HG03460 (cell line): ENCODE data around the gene UBE2E2.

Experiments used
- ATAC-seq: cut with Tn5 transposase; IDR thresholded peaks from one replicate; pipeline ENCODE4 v1.9.1; 2021; ENCODE audit not compliant: unreplicated experiment

UBE2E2 gene

DNA sequence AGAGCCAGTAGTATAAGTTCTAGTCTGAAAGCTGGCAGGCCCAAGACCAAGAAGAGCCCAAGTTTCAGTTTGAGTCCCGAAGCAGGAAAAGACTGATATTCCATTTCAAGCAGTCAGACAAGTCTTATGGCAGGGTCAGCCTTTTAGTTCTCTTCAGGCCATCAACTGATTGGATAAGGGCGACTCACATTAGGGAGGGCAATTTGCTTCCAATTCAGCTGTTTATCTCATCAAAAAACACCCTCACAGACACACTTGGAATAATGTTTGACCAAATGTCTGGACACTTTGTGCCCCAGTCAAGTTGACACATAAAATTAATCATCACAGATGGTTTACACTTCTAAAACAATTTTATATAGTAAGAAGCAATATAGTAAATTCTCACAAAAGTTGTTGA lies 69.7 kb downstream of the UBE2E2 start:
- ATAC-seq, result no peak

DNA sequence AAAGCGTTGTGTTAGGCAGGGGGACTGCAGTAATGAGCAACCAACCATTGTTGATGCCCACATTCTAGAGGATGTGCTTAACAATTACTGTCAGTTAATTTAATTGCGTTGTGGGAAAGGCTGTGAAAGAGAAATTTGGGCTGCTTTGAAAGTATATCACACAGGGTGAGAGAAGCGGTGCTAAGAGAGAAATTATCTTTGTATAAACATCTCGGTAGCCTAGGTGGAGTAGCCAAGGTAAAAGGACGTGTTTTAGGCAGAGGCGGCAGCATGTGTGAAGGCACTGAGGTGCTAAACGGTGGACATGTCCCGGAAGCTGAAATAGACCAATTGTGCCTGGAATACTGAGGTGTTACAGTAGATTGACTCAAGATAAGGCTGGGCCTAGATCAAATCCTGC lies 71.9 kb downstream of the UBE2E2 start:
- no peak for ATAC-seq

DNA sequence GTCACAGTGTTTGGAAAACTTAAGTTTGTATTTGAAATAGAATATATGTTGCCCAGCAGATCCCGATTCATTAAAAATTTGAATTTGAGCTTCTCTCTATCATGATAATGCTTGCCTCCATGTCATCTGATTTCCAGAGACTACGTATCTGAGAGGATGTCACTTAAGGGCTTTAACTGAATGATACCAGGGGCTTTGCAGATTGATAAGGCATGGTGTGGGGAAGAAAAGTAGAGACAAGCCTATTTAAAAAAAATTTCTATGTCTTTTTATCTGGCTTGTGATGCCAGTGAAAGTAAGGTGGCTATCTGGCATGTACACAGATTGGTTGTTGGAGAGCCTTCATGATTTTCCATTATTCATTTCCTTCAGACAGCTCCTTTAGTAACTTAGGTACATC lies 72.7 kb downstream of the UBE2E2 start:
- ATAC-seq, result no peak

DNA sequence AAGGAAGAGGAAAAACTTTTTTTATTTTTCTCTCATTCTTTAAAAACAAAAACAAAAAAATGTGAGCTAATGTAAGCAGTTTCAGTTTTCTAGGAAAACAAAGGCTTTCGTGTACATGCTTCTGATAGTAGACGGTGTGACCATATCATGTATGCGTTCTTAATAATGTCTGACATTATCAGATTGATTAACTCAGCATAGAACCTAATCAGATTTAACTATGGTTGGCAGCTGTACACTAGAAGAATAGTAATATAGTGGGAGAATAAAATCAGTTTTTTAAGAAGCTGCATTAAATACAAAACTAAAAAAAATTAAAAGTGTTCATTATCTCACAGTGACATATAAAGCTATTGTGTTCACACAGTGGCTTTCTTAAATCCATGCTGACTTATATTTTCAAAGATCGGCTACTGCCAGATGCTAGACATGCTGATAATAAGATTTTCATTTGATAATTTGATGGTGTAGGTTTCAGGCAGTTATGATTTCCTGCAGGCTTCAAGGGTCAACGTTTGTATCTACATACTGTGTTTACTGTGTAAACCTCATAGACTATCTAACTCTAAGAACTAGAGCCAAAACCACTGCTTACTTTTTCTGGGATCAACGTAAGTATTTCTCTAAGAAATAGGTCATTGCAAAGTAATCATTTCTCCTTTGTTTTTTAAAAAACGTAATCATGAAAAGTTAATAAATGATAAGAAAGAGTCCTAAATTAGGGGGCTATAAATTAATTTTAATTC lies 74.0 kb downstream of the UBE2E2 start:
- ATAC-seq, result no peak

DNA sequence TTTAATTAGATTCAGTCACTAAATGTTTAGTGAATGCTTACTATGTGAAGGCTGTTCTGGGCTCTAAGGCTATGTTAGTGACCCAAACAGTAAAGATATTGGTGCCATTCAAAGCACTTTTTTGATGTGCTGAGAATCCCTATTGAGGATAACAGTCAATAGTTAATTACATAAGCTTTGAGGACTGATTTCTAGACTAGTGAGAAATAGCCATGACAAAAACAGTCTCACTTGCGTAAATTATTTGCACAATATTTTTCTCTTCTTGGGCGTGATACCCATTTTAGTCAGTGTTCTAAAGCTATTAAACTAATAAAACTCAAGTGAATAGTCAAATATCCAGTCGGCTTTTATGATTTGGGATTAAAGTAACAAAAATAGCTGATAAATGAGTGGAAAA lies 74.6 kb downstream of the UBE2E2 start:
- ATAC-seq, result no peak

DNA sequence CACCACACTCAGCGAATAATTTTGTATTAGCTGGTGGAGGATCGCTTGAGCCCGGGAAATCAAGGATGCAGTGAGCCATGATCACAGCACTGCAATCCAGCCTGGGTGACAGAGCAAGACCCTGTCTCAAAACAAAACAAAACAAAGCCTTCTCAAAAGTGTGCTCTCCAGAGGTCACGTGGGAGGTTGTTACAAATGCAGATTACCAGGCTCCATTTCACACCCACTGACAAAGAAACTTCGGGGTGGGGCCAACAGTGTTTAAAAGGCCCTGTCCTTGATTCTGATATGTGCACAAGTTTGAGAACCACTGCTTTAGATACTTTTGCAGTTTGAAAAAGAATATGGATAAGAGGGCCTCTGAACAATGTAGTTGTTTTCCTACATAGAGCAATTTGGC lies 80.5 kb downstream of the UBE2E2 start:
- no peak for ATAC-seq

DNA sequence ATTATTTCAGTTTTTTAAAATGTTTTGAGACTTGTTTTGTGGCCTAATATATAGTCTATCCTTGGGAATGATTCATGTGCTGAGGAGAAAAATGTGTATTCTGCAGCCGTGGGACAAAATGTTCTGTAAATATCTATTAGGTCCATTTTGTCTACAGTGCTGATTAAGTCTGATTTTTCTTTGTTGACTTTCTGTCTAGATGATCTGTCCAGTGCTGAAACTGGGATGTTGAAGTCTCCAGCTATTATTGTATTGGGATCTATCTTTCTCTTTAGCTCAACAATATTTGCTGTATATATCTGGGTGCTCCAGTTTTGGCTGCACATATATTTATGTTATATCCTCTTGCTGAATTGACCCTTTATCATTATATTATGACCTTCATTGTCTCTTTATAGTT lies 85.2 kb downstream of the UBE2E2 start:
- no peak for ATAC-seq

DNA sequence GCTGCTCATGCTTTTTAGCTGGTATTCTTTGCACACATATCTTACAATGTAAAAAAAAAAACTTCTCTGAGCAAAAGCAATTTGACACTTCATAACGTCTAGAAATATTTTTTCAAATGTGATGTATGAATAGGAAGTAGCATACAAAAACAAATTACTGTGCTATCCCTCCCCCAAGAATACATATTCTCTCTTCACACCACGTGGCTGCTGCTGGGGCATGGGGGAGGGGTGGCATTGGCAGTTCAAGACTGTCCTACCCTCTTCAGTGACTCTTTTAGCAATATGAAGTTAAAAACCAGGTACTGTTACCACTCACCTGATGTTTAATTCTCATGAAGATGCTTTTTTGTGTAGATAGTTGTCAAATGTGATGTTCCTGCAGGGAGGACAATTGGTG lies 85.6 kb downstream of the UBE2E2 start:
- no peak for ATAC-seq

DNA sequence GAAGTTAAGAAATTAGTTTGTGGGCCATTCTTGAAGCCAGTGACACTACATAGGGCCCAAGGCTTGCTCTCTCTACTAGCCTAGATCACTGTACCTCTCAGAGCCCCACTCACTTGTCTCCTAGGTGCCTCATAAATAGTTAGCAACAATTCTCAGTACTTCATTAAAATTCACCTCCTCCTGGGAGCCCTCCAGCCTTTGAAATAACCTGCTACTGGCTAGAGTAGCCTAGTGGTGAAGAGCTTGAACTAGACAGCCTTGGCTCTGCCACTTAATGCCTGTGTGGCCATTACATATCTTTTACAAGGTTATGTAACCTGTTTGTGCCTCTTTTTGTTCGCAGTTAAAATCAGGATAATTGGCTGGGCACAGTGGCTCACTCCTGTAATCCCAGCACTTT lies 89.3 kb downstream of the UBE2E2 start:
- no peak for ATAC-seq

DNA sequence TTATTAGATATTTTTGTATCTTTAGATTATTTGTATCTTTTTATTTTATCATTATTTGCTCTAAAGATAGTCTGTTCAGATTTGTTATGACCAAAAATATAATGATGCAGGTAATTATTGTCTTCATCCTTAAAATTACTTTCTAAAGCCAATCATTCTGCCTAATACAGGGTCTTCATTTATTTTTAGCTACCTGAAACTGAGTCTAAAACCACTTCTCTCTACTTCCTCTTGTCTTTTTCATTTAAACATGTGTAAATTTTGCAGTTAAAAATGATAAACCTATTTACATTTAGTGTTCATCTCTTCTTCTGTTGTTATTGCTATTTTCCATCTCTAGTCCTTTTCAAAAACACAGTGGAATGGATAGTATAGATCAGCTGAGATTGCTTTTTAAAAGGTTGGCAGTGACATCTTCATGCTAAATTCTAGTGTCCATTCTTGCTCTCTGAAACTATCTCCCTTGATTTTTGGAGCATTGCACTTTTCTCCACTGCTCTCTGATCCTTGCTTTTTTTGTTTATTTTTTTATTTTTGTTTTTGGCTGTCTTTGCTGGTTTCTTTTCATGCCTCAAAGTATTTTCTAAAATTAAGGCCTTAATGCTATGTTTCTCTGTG lies 91.8 kb downstream of the UBE2E2 start:
- peak; percentile 72 for ATAC-seq

DNA sequence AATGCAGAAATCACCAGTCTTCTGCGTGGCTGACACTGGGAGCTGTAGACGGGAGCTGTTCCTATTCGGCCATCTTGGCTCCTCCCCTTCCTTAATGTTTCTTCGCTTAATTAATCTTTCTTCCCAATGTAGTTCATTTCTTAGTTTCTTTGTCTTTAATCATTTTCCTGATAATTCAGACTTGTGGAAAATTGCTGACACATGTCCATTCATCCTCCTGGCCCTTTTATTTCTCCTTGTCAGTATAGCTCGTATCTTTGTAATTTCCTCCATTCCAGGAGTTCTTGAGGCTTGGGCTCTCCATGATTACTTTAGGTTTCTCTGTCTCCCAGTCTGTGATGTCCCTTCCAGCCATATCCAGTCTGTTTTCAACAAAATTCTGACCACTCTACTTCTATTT lies 98.7 kb downstream of the UBE2E2 start:
- no peak for ATAC-seq

DNA sequence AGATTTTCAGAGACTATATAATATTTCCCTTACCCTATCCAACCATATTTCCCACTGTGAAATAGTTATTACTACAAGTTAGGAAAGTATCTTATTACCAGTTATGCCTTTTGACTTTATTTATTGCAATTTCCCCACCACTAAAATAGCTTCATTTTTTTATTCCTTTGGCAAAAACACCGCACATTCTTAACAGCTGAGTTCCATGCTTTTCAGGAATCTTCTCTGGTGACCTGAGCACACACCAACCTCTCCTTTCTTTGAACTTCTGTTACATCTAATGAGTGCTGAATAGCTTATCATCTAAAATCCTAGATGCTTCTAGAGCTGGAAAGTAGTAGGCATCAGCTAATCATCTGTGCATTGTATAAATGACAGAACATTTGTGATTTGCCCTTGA lies 99.1 kb downstream of the UBE2E2 start:
- ATAC-seq, result no peak

DNA sequence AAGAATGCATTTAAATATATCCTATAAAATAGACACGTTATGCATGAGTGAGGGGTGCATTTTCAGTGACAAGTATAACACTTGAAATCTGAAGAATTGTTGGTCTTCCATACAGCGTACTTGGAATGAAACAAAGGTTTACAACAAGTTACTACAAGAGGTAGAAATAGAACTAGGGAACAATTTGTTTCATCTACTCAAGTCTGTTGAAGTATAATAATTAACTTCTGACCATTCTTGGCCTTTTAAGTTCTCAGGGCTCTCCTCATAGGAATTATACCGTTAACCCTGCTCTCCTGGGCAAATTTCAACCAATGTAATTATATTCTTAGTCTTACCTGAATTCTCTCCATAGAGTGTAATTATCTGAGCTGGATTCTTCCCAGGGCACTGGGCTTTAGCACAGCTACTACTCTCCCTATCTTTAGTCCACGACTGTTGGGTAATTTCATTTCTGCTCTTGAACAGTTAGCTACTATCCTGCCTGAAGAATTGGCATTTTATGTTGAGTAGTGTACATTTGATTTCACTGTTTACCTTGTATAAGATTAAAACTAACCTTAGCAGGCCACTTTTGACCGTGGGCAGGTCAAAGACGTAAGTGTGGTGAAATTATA lies 100.6 kb downstream of the UBE2E2 start:
- no peak for ATAC-seq

DNA sequence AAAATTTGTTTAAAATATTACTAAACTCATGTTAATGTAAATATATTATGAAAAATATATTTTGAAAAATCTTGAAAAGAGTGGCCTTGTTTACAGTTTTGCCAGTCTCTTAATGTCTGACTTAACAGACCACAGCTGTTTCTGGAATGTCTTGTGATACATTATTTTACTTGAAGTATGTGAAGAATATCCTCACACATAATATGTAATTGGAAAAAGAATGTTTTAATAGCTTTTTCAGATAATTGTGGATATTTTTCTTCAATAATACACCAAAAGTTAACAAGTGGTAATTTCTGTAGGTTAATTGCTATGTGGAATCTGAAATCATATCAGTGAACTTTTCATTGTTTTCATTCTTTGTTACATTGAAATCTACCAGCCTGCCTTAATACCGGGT lies 101.3 kb downstream of the UBE2E2 start:
- no peak for ATAC-seq

DNA sequence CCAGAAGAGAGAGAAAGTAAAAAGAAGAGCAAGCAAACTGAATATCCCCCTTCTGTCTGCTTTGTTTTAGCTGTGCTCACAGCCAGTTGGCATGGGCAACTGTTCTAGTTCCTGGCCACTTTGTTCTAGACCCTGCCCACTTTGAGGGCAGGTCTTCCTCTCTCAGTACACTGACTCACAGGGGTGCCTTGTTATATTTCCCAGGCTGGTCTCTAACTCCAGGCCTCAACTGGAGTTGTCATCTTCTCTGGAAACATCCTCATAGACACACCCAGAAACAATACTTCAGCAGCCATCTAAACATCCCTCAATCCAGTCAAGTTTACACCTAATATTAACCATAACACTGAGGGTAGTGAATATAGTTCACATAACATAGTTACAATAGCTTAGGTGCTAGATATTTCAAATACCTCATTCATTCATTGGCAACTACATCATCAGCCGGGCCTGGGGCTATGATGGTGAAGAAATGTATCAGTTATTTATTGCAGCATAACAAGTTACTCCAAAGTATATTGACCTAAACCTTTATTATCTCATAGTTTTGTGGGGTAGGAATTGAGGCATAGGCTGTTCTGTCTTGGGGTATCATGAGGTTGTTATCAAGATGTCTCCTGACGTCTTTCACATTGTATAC lies 106.0 kb downstream of the UBE2E2 start:
- ATAC-seq, result no peak

DNA sequence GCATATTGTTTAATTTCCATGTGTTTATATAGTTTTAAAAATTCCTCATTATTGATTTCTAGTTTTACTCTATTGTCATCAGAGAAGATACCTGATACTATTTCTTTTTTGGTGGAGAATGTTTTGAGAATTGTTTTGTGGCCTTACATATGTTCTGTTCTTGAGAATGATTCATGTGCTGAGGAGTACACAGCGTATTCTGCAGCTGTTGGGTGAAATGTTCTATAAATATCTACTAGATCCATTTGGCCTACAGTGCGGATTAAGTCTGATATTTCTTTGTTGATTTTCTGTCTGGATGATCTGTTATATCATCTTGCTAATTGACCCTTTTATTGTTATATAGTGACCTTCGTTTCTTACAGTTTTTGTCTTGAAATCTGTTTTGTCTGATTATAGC lies 109.7 kb downstream of the UBE2E2 start:
- ATAC-seq, result no peak

DNA sequence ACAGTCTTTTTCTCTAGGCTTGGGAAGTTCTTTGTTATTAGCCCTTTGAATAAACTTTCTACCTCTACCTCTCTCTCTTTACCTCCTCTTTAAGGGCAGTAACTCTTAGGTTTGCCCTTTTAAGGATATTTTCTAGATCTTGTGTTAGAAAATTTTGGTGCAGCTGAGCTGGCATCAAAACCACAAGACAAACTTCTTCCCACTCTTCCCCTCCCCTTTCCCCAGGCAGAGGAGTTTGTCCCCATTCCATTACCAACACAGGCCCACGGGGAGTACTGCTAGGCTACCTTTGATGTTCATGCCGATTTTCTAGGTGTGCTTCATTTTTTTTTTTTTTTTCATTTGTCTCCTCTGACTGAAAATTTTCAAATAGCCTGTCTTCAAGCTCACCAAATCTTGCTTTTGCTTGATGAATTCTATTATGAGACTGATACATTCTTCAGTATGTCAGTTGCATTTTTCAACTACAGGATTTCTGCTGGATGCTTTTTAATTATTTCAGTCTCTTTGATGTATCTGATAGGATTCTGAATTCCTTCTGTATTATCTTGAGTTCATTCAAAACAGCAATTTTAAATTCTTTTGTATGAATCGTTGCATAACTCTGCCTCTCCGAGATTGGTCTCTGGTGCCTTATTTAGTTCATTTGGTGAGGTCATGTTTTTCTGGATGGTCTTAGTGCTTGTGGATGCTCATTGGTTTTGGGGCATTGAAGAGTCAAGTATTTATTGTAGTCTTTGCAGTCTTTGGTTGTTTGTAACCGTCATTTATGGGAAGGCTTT lies 112.0 kb downstream of the UBE2E2 start:
- ATAC-seq, result no peak

DNA sequence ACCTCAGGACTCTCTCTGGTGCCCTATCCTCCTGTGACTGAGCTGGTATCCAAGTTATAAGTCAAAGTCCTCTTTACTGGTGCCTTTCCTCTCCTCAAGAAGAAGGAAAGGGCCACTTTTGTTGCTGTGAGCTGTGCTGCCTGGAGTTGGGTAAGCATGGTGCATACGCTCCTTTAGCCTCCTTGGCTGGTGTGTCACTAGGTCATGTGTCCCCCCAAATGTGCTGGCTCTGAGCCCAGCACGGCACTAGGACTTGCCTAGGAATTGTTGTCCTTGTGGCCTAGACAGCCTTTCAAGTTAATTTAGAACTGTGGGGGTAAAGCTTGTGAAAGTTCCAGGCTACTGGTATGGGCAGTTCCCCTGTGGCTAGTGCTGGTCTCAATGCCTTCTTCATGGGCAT lies 113.8 kb downstream of the UBE2E2 start:
- ATAC-seq, result no peak

DNA sequence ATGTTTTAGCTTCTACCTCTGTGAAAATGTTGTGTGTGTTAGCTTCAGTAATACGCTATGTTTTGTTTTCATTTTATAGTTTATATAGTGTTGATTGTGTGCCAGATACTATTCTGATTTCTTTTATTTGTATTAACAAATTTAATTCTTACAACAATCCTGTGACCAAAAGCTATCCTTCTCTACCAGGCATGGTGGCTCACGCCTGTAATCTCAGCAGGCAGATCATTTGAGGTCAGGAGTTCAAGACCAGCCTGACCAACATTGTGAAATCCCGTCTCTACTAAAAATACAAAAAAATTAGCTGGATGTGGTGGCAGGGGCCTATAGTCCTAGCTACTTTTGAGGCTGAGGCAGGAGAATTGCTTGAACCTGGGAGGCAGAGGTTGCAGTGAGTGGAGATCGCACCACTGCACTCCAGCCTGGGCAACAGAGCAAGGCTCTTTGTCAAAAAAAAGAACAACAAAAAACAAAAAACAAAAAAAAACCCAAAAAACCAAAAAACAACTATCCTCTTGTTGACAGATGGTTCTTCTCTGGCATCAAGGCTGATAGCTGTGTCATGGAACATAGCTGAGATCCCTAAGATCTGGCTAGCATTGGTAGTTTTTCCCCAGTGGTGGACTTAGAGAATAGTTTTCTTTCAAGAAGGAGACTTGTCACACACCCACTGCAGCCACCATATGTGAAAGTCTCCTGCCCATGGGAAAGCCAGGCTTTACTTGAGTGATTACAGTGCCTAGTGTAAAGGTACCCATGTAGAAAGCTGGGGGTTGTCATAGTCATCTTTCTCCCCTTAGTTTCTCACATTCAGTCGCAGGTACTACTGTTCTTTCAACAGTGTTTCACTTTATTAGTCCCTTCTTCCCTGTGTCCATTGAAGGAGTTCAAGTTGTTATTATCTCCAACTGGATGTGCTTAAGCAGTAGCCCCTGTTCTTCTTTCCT lies 116.5 kb downstream of the UBE2E2 start:
- ATAC-seq, result no peak
